DMS 273 (cell line): ENCODE data around the gene SFN.
"Not testable (repeated sequence)": the region's sequence is repeated elsewhere in the genome, so short reads cannot be mapped to it uniquely, and the experiment has no call there.

Experiments
- DNase-seq: peaks from one replicate; lab custom pipeline; 2025; ENCODE audit not compliant: unreplicated experiment; lab: John Stamatoyannopoulos, UW

Gene SFN

DNA sequence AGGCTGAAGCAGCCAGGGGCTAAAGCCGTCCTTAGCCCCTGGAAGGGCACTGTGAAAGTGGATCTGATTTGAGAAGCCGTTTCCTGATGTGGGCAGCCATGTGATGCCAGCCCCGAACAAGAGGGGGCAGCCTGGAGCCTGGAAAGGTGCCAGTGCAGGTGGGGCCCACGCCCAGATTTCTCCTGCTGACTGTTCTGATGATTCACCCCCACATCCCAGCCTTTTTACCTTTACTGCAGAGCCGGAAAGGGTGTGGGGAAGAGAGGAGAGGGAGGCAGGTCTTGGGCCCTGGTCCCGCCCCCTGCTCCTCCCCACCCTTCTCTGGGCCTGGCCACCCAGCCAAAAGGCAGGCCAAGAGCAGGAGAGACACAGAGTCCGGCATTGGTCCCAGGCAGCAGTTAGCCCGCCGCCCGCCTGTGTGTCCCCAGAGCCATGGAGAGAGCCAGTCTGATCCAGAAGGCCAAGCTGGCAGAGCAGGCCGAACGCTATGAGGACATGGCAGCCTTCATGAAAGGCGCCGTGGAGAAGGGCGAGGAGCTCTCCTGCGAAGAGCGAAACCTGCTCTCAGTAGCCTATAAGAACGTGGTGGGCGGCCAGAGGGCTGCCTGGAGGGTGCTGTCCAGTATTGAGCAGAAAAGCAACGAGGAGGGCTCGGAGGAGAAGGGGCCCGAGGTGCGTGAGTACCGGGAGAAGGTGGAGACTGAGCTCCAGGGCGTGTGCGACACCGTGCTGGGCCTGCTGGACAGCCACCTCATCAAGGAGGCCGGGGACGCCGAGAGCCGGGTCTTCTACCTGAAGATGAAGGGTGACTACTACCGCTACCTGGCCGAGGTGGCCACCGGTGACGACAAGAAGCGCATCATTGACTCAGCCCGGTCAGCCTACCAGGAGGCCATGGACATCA is at the start of gene SFN:
Gene SFN (plus strand): TSS at position 369 of the 904 bp plus-strand sequence. CDS start 64 bp downstream, at position 433.
- DNase-seq: peak; percentile 34

DNA sequence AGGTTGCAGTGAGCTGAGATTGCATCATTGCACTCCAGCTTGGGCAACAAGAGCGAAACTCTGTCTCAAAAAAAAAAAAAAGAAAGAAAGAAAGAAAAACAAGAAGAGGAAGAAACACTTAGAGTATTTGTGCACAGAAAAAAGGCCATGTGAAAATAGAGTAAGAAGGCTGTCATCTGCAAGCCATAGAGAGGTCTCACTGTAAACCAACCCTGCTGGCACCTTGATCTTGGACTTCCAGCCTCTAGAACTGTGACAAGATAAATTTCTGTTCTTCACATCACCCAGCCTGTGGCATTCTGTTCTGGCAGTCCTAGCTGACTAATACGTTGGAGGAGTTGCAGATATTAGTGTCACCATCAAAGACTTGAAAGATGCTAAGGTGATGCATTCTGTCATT is 48.6 kb upstream of the SFN start:
- DNase-seq: no peak

DNA sequence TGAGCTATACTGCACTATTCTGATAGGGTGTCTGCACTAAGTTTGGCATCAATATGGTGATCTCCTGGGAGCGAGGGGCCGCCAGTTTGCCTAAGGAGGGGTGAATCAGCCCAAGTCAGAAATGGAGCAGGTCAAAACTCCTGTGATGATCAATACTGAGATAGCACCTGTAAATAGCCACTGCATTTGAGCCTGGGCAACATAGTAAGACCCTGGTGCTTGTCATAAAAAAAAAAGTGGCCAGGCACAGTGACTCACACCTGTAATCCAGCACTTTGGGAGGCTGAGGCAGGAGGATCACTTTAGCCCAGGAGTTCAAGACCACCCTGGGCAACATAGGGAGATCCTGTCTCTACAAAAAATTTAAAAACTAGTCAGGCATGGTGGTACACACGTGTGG is 48.1 kb upstream of the SFN start:
- no peak for DNase-seq

DNA sequence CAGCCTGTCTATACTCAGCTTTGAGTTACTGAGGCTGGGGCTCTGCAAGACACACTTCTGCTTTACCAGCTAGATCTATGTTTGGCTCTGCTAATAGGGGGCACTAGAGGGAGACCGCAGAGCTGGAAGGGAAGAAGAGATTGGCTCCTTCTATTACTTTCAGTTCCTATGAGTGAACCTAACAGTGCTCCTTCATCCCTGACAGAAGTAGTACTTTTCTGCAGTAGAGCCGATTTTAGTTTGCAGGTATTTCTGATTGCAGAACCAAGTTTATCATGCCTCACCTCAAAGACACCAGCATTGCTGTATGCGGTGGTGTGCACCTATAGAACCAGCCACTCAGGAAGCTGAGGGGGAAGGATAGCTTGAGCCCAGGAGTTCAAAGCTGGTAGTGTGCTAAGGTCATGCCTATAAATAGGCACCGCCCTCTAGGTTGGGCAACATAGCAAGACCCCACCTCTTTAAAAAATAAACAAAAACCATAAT is 42.1 kb upstream of the SFN start:
- DNase-seq: no peak

DNA sequence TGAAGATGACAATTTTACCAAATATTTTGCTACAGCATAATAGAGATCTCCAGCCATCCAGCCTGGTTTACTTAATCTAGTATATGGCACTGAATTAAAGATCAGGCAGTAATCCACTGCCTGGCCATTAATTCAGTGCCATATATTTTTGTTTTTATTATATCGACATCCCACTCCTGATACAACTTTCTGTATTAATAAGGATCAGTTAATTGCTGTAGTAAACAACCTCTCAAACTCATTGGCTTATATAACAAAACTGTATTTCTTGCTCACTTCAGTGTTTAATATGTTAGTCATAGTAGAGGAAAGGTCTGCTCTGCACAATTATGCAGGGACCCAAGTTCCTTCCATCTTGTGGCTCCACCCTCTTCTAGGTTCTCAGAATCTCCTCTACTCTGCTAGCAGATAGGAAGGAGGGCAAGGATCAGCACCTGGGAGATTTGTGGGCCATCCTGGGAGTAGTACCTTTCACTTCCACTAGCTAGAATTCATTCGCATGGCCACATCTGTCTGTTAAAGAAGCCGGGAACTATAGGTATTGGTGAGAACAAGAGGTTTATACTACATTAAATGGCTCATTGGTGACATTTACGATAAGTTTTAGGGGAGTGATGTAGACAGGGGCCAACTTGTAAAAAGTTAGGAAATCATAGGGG is 40.1 kb upstream of the SFN start:
- peak; percentile 23 for DNase-seq

DNA sequence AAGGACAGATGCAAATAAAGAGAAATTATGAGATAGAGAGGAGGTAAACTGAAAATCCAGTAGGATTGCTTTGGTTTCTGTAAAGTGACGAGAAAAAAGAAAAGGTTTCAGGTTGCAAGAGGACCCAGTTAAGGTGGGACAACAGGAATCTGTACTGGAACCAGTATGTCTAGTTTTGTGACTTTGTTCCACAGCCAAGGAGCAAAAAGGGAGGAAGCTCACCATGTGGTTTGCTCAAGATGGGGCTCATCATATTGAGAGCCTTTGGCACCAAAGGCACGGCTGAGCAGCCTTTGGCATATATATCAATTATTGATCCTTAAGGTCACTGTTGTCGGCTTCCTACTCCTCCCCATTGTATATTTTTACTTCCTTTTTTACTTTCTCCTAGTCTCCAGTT is 38.2 kb upstream of the SFN start:
- no peak for DNase-seq

DNA sequence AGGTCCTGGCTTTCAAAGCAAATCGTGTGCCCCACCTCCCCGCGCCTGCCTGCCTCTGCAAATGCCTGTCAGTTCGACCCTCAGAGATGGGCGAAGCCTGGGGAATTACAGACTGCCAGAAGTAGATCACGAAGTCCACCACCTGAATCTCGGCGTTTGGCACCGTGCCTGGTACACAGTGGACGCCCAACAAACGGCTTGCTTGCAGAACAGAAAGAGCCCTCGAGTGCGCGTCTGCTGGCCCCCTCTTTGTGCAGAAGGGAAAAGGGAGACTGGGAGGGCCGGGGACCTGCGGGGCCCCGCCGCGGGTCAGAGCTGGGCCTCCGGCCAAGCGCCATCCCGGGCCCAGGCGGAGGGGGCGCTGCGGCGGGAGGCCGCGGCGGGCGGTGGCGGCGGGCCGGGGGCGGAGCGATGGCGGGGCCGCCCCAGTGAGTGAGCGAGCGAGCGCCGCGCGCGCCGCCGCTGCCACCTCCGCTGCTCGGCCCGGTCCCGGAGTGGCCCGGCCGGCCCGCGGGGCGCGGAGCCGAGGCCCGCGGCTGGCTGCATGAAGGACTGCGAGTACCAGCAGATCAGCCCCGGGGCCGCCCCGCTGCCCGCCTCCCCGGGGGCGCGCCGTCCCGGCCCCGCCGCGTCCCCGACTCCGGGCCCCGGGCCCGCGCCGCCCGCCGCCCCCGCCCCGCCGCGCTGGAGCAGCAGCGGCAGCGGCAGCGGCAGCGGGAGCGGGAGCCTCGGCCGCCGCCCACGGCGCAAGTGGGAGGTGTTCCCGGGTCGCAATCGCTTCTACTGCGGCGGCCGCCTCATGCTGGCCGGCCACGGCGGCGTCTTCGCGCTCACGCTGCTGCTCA is 36.5 kb upstream of the SFN start, which contains the start of gene ZDHHC18:
Gene ZDHHC18 (plus strand): TSS at position 428 of the 845 bp plus-strand sequence. CDS start 117 bp downstream, at position 545.
- DNase-seq: peak; percentile 90

DNA sequence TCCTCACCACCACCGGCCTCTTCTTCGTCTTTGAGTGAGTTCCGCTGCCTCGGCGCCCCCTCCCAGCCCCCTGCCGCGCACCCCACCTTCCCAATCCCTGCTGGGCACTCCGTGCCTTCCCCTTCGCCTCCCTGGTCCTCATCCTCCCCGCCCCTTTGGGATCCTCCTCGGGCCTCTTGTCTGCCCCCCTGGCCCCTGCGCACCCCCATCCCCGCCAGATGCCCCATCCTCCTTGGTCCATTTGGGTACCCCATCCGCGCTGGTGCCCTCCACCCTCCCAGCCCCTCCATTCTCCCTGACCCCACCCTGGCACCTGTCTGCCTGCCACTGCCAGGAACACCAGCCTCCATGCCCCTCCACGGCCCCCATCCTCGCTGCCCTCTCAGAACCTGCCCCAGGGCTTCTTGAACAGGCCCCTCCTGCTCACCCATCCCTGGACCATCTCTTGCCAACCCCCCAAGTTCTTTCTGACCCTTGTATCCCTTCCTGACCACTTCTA is 35.8 kb upstream of the SFN start:
- no peak for DNase-seq

DNA sequence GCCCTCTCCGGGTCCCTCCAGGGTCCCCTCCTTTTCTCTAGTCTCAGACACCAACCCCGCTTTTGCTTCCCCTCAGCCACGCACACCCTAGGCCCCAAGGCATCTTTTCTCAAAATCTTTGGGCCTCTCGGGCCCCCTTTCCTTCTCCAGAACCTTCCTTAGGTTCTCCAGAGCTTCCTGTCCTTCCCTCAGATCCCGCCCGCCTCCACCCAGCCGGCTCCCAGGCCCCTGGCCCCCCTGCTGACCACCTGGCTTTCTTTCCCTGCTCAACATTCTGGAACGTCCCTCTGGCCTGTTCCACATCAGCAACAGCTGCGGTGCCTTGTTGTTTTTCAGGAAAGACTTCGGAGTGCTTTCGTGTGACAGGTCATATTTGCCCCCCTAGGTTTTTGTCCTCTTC is 35.3 kb upstream of the SFN start:
- DNase-seq: no peak

DNA sequence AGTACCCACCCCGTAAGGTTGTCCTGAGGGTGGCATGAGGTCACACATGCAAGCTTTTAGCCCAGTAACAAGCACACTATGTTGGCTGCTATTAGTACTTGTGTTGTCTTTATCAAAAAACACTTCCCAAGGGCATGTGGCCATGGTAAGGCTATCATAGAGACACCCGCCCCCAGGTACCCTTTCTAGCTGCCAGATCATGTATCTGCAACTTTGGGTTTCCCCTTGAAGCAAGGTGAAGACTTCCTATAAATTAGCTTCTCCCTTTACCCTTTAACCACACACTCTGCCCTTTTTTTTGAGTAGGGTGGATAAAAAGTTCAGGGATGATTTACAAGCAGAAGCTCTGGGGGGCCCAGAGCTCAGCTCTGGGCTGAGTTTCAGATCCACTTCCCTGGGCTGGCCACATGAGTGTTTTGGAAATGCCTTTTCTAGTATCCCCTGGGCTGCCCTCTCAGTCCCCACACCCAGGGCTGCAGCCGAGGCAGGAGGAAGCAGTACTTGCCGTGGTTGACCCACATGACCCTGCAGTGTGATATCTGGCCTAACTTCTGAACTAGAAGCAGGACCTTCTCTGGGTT is 34.4 kb upstream of the SFN start:
- DNase-seq: no peak

DNA sequence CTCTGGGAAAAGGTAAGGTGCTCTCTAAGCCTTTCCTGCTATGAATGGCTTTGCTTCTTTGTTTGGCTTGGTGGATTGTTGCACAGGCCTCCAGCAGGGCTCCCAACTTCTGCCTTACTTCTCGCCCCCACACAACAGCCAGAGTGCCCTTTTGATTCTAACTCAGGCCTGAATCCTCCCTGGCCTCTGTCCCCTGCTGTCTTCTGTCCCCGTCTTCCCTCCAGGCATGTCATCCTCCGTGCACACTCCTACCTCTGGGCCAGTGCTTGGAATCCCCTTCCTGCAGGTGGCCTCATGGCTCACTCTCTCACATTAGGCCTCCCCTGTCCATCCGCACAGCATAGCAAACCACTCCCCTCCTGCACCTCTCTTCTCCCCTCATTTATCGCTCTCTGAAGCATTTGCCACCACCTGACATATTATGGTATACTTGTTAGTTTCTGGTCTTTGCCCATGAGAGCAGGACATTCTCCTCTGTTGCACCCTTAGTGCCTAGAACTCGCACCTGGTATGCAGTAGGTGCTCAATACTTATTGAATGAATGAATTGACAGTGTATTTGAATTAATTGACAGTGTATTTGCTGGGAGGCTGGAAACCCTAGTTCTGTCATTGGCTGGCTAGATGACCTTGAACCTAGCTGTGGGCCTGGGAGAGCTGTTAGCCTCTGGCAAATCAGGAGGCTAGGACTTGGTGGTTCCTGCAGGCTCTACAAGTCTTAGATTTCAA is 33.6 kb upstream of the SFN start:
- no peak for DNase-seq

DNA sequence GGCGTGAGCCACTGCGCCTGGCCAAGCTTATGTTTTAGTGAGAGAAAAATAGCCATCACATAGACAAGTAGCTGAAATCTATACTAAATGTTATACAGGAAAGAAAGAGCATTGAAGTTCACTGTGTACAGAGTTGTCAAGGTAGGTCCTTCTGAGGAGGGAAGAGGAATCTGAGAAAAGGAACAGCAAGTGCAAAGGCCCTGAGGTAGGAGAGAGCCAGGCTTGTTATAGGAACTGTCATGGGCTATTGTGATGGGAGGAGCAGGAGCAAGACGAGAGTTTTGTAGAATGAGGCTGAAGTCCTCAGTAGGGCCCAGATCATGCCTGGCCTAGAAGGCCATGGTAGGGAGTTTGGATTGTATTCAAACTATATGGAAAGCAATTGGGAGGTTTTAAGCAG is 31.9 kb upstream of the SFN start:
- DNase-seq: no peak

DNA sequence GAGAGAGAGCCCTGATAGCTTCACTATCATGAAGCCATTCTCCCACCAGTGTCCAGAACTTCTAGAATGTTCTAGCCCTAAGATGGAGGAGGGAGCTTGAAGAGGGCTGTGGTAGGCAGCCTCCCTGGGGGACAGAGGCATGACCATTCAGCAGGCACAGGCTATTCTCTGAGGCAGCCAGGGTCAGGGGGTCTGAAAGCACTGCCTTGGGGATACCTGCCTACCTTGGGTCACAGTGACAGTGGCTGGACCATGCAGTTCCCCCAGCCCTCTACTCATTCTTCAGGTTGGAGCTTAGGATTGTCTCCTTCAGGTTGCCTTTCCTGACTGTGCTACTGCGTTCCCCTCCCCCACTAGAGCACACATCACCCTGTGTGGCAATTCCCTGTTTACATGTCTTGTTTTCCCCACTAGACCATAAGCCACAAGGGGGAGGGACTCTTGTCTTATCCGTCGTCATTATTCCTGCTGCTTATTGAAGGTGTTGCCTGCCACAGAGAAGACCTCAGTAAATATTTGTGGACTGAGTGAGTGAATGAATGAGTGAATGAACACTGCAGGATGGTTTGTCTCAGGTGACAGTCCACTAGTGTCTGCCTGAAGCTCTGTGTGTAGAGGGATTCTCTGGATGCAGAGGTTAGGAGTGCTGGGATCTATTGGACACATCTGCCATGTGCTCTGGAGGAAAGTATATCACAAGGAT is 31.3 kb upstream of the SFN start:
- DNase-seq: no peak

DNA sequence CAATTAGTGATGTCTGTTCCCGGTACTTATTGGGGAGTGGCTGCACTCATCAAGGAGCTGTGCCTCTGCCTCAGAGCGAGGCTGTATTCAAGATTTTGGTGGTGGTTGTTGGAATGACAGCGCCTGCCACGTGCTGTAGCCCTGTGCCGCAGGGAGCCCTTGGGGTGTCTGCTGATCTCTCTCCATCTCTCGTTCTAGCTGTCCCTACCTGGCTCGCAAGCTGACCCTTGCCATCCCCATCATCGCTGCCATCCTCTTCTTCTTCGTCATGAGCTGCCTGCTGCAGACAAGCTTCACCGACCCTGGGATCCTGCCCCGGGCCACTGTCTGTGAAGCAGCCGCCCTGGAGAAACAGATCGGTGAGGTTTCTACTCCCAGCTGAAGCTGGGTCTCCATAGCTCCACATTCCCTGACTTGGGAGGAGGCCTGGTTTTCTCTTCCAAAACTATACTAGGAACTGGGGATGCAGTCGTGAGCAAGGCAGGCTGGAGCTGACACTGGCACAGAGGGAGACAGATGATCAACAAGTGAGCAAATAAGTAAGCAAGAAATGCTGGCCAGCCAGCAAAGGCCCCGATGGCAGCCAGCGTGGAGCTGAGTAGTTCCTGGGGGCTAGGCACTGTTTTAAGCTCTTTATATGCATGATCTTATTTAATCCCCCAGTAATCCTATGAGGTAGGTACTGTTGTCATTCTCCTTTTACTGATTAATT is 30.5 kb upstream of the SFN start:
- DNase-seq: no peak

DNA sequence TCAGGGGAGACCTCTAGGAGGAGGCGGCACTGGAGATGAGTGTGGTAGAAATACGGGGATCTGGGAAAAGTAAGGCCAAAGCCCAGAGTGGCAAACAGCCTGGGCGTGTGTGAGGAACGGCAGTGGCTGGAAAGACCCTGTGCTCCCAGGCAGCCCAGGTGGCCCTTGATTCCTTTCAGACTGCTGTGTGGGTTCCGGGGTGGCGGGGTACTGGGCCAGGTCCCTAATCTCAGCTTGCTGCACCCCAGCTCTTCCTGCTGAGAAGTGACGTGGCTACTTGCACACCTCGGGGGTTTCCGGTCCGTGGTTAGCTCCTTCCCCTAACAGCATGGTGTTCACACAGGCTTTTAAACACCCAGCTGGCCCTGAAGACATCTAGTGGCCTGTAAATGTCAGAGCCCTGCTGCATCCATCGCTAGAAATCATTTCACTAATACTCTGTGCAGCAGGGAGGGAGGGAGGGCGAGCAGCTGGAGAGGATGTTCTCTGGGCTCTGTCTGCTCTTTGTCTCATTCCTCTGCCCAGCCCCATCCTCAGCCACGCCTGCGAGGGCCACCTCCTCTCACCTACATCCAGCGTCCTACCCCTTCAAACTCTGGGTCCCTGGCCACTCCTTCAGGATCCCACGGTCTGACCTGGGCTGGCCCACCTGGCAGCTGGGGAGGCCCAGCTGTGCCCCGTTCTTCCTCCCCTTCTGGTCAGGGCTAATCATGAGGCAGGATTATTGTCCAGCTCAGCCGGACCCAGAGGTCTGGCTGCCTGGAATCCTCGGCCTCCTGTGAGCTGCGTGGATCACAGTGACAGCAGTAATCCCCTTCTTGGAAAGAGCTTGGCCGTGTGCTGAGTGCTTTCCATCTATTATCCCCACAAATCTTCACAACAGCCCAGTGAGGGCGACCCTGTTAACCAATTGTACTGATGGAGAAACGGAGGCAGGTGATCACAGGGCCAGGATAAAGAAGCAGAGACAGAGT is 29.2 kb upstream of the SFN start:
- DNase-seq: no peak

DNA sequence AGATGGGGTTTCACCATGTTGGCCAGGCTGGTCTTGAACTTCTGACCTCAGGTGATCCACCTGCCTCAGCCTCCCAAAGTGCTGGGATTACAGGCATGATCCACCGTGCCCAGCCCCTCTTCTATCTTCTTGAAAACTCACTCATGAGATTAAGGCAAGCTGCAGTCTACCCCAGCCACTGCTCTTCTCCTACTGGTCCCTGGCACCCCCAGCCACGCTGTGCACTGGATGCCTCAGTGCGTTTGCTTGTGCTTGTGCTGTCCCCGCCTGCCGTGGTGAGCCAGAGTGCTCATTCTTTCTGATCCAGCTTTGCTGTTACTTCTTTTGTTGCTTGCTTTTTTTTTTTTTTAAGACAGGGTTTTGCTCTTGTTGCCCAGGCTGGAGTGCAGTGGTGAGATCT is 25.3 kb upstream of the SFN start:
- not testable (repeated sequence) for DNase-seq

DNA sequence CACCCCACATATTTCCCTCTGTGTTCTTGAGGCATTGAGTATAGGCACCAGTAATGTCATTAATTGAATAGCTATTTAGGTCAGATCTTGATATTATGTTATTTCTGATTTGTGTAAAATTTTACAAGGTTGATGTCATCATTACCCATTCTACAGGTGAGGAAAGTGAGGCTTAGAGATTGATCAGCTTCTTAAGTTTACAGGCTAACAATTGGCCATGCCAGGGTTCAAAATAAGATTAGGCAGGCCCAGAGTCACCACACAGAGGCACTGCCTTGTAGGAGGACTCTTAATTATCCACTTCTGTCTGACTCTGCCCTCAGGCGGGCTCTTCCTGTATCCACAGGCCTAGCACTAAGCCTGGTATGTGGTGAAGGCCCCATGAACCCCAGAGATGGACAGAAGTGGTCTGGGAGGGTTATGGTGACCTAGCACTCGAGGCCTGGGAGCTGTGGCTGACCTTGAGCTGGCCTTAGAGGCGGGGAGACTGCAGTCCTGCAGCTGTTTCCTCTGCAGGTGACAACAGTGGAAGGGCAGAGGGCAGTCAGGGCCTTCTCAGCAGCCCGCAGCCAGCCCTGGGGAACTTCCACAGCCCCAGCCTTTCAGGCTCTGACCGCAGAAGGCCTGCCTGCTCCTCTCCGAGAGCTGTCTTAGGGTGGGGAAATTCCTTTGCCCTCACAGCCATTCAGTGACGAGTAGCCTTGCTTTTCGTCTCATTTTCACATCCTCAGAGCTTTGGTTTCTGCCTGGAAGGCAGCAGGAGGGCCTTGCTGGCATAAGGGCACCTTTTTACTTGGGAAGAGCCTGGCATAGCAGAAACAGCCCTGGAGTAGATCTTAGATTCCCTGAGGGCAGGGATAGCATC is 24.2 kb upstream of the SFN start:
- DNase-seq: no peak
